ENCODE results near the gene FANCC. TPM values are rescaled to one million over a fixed set of nuclear protein-coding genes. Genes with fewer than 3 reads are reported as not detected.

FANCC gene
- total RNA-seq, 1 donor = 5.4 TPM

GRCh38 chr9:95229230-95229915, 88.1 kb downstream of the FANCC start:
- Histone ChIP-seq H3K79me2 (ENCODE audit: insufficient read depth, low read length) (no peaks in the 10 kb centered on the region), H3K4me2 (ENCODE audit: insufficient read depth, low read length) (no peak overlapping the region), H4K20me1 (ENCODE audit: insufficient read depth, low read length) (no peaks in the 10 kb centered on the region), H3K36me3 (ENCODE audit: insufficient read depth, low read length) (no peaks in the 10 kb centered on the region), H3K4me3 (ENCODE audit: insufficient read depth, low read length) (no peak overlapping the region), H3K27me3 (ENCODE audit: insufficient read depth, low read length) (no peaks in the 10 kb centered on the region), H3K9me3 (ENCODE audit: low read depth, low read length) (no peaks in the 10 kb centered on the region), H2AFZ (ENCODE audit: low read length) (no peak overlapping the region), H3K27ac (ENCODE audit: low read depth, low read length) (no peak overlapping the region), H3K4me1 (ENCODE audit: insufficient read depth, low read length) (no peaks in the 10 kb centered on the region)
- no peak for DNase-seq (ENCODE audit: insufficient read length, low spot score, missing footprints)
- TF ChIP-seq CTCF (IDR thresholded peaks at IDR 0.05; ENCODE audit: extremely low read depth, low read depth, low read length) = no peak

- Histone ChIP-seq H3K9me3 (ENCODE audit: low read depth, low read length) (no peaks in the 10 kb centered on the region), H3K4me1 (ENCODE audit: insufficient read depth, low read length) (no peaks in the 10 kb centered on the region), H3K4me3 (ENCODE audit: insufficient read depth, low read length) (no peak overlapping the region), H3K4me2 (ENCODE audit: insufficient read depth, low read length) (no peak overlapping the region), H3K36me3 (ENCODE audit: insufficient read depth, low read length) (no peaks in the 10 kb centered on the region), H3K27ac (ENCODE audit: low read depth, low read length) (no peak overlapping the region), H3K27me3 (ENCODE audit: insufficient read depth, low read length) (no peaks in the 10 kb centered on the region), H2AFZ (ENCODE audit: low read length) (no peak overlapping the region), H3K79me2 (ENCODE audit: insufficient read depth, low read length) (no peaks in the 10 kb centered on the region), H4K20me1 (ENCODE audit: insufficient read depth, low read length) (no peaks in the 10 kb centered on the region)
- TF ChIP-seq CTCF (IDR thresholded peaks at IDR 0.05; ENCODE audit: extremely low read depth, low read depth, low read length) = no peak
- no peak for DNase-seq (ENCODE audit: insufficient read length, low spot score, missing footprints)
Measured at GRCh38 chr9:95226921-95227320, 90.6 kb downstream of the FANCC start.

- Histone ChIP-seq H3K27ac (ENCODE audit: low read depth, low read length) (no peak overlapping the region), H3K36me3 (ENCODE audit: insufficient read depth, low read length) (no peaks in the 10 kb centered on the region), H4K20me1 (ENCODE audit: insufficient read depth, low read length) (no peaks in the 10 kb centered on the region), H3K9me3 (ENCODE audit: low read depth, low read length) (no peaks in the 10 kb centered on the region), H3K79me2 (ENCODE audit: insufficient read depth, low read length) (no peaks in the 10 kb centered on the region), H3K4me1 (ENCODE audit: insufficient read depth, low read length) (no peaks in the 10 kb centered on the region), H2AFZ (ENCODE audit: low read length) (no peak overlapping the region), H3K4me2 (ENCODE audit: insufficient read depth, low read length) (no peak overlapping the region), H3K4me3 (ENCODE audit: insufficient read depth, low read length) (no peak overlapping the region), H3K27me3 (ENCODE audit: insufficient read depth, low read length) (no peaks in the 10 kb centered on the region)
- DNase-seq (ENCODE audit: insufficient read length, low spot score, missing footprints) = no peak
- no peak for TF ChIP-seq CTCF (IDR thresholded peaks at IDR 0.05; ENCODE audit: extremely low read depth, low read depth, low read length)
Measured at GRCh38 chr9:95225726-95226106, 91.8 kb downstream of the FANCC start.

GRCh38 chr9:95225076-95225725, 92.3 kb downstream of the FANCC start:
- Histone ChIP-seq H3K4me1 (ENCODE audit: insufficient read depth, low read length) (no peaks in the 10 kb centered on the region), H3K79me2 (ENCODE audit: insufficient read depth, low read length) (no peaks in the 10 kb centered on the region), H2AFZ (ENCODE audit: low read length) (no peak overlapping the region), H3K36me3 (ENCODE audit: insufficient read depth, low read length) (no peaks in the 10 kb centered on the region), H3K27me3 (ENCODE audit: insufficient read depth, low read length) (no peaks in the 10 kb centered on the region), H3K27ac (ENCODE audit: low read depth, low read length) (no peak overlapping the region), H3K9me3 (ENCODE audit: low read depth, low read length) (no peaks in the 10 kb centered on the region), H3K4me2 (ENCODE audit: insufficient read depth, low read length) (no peak overlapping the region), H3K4me3 (ENCODE audit: insufficient read depth, low read length) (no peak overlapping the region), H4K20me1 (ENCODE audit: insufficient read depth, low read length) (no peaks in the 10 kb centered on the region)
- TF ChIP-seq CTCF (IDR thresholded peaks at IDR 0.05; ENCODE audit: extremely low read depth, low read depth, low read length) = no peak
- no peak for DNase-seq (ENCODE audit: insufficient read length, low spot score, missing footprints)

Data from osteoblast (primary cell).